ENCODE measurements around the gene PRR33. TPM values are rescaled to one million over a fixed set of nuclear protein-coding genes. Genes with fewer than 3 reads are reported as not detected.

PRR33 gene
- total RNA-seq, 1 experiment from 2014 or later, result not detected

Other genes starting within 250 kb of the PRR33 start
- not detected in 2 replicates for gene KRTAP5-6, start 194.7 kb downstream of the PRR33 start, total RNA-seq (2014; rRNA removed; shearing (Covaris generic))
- 2.7 and 11.4 TPM in 2 replicates for gene IFITM10, start 141.3 kb downstream of the PRR33 start, total RNA-seq (2014; rRNA removed; shearing (Covaris generic))
- gene CTSD, start 128.0 kb downstream of the PRR33 start, total RNA-seq (2014; rRNA removed; shearing (Covaris generic)), result 974 and 1,095 TPM in 2 replicates
- not detected in 2 replicates for gene SYT8, start 56.9 kb downstream of the PRR33 start, total RNA-seq (2014; rRNA removed; shearing (Covaris generic))
- not detected in 2 replicates for gene TNNI2, start 52.9 kb downstream of the PRR33 start, total RNA-seq (2014; rRNA removed; shearing (Covaris generic))
- gene LSP1, start 38.8 kb downstream of the PRR33 start, total RNA-seq (2014; rRNA removed; shearing (Covaris generic)), result 1.8 and 4.0 TPM in 2 replicates
- gene TNNT3, start 27.8 kb upstream of the PRR33 start, total RNA-seq (2014; rRNA removed; shearing (Covaris generic)), result not detected in 2 replicates
- gene MRPL23, start 55.4 kb upstream of the PRR33 start, total RNA-seq (2014; rRNA removed; shearing (Covaris generic)), result 206 and 224 TPM in 2 replicates
- gene H19, start 105.9 kb upstream of the PRR33 start, total RNA-seq (2014; rRNA removed; shearing (Covaris generic)), result 0.17 TPM in 1 of 2 replicates, not detected in the other
- 0.02 and 0.07 TPM in 2 replicates for gene IGF2, start 247.5 kb upstream of the PRR33 start, total RNA-seq (2014; rRNA removed; shearing (Covaris generic))